HG03196 (cell line): ENCODE data around the gene AXIN1.

Experiments used
- ATAC-seq: cut with Tn5 transposase; IDR thresholded peaks from one replicate; pipeline ENCODE4 v1.9.1; 2021; ENCODE audit not compliant: unreplicated experiment

Gene AXIN1

GRCh38 chr16:307691-308312 lies 44.7 kb downstream of the AXIN1 start:
- ATAC-seq, result no peak

GRCh38 chr16:306911-307370 lies 45.6 kb downstream of the AXIN1 start:
- ATAC-seq, result no peak

GRCh38 chr16:305916-306626 lies 46.5 kb downstream of the AXIN1 start:
- no peak for ATAC-seq

- ATAC-seq, result no peak
Measured at GRCh38 chr16:303760-304505, 48.6 kb downstream of the AXIN1 start.

- no peak for ATAC-seq
Measured at GRCh38 chr16:301950-302349, 50.6 kb downstream of the AXIN1 start.

GRCh38 chr16:301235-301634 lies 51.3 kb downstream of the AXIN1 start:
- ATAC-seq, result no peak

GRCh38 chr16:297832-298231 lies 54.7 kb downstream of the AXIN1 start:
- no peak for ATAC-seq

GRCh38 chr16:296806-297510 lies 55.6 kb downstream of the AXIN1 start:
- ATAC-seq, result no peak

GRCh38 chr16:296276-296675 lies 56.2 kb downstream of the AXIN1 start:
- ATAC-seq, result no peak

GRCh38 chr16:293043-293775 lies 59.3 kb downstream of the AXIN1 start:
- ATAC-seq, result no peak

GRCh38 chr16:291539-291938 lies 61.0 kb downstream of the AXIN1 start:
- no peak for ATAC-seq

- ATAC-seq, result no peak
Measured at GRCh38 chr16:290681-291405, 61.7 kb downstream of the AXIN1 start.

- ATAC-seq, result no peak
Measured at GRCh38 chr16:290015-290680, 62.4 kb downstream of the AXIN1 start.

GRCh38 chr16:289395-289997 lies 63.0 kb downstream of the AXIN1 start:
- no peak for ATAC-seq

GRCh38 chr16:287981-288920 lies 64.3 kb downstream of the AXIN1 start:
- ATAC-seq, result no peak

- no peak for ATAC-seq
Measured at GRCh38 chr16:287298-287811, 65.2 kb downstream of the AXIN1 start.

- ATAC-seq, result no peak
Measured at GRCh38 chr16:286491-287297, 65.8 kb downstream of the AXIN1 start.
